Activated T-helper 2 cell treated with anti-CD3 and anti-CD28 coated beads, Interferon-gamma antibody, Interleukin-2, Interleukin-4, amounts not matched to agents 10 μg/mL and 5 μg/mL and 100 μg/mL, durations not matched to agents 14 hours and 24 hours and 36 hours (primary cell): Measurements from ENCODE around the gene VCL. TPM values are rescaled to one million over a fixed set of nuclear protein-coding genes. Genes with fewer than 3 reads are reported as not detected.
"Not testable (repeated sequence)": the region's sequence is repeated elsewhere in the genome, so short reads cannot be mapped to it uniquely, and the experiment has no call there.

Experiments
- DNase-seq: peaks from one replicate; pipeline ENCODE4 v3.0.0; 2021; ENCODE audit warnings: low spot score
- H3K27ac Mint-ChIP-seq: one replicate; pipeline ENCODE4 v1.8.0; 2021; ENCODE audit warnings: mixed read lengths
- H3K27me3 Mint-ChIP-seq: one replicate; pipeline ENCODE4 v1.8.0; 2021; ENCODE audit warnings: low read depth, mixed read lengths
- H3K36me3 Mint-ChIP-seq: one replicate; pipeline ENCODE4 v1.8.0; 2021; ENCODE audit warnings: low read depth, mixed read lengths
- H3K4me1 Mint-ChIP-seq: one replicate; pipeline ENCODE4 v1.8.0; 2021; ENCODE audit warnings: low read depth, mixed read lengths
- H3K4me3 Mint-ChIP-seq: one replicate; pipeline ENCODE4 v1.8.0; 2021; ENCODE audit warnings: low read depth, mild to moderate bottlenecking, moderate library complexity, mixed read lengths
- H3K9me3 Mint-ChIP-seq: one replicate; pipeline ENCODE4 v1.8.0; 2021; ENCODE audit warnings: mixed read lengths
- intact Hi-C: fragments of 100-400 bp; cut with micrococcal nuclease; formaldehyde crosslinking; loops from one replicate; pipeline ENCODE4 v1.15.1; 2023
- total RNA-seq: library from RNA; stranded (reverse); gene quantifications from 2 replicates; pipeline ENCODE4 v1.2.3, GENCODE V29; 2022

The VCL gene
- total RNA-seq = 24.4 TPM in 2 replicates

GRCh38 chr10:73997787-73998622 is at the start of gene VCL:
TSS of gene VCL (plus strand) at chr10:73998116. CDS start at chr10:73998208, 92 bp downstream.
- Mint-ChIP-seq H3K27me3 (no peaks in the 10 kb centered on the region), H3K27ac (peak within 1 kb of the TSS; percentile 96), H3K4me1 (peaks cover 43% of the 10 kb centered on the region), H3K4me3 (peak within 1 kb of the TSS; percentile 96), H3K9me3 (no peaks in the 10 kb centered on the region), H3K36me3 (peaks cover 16% of the 10 kb centered on the region)
- intact Hi-C loops = loop anchor here (5.0 kb wide), 1 partner anchor 226 kb away; a partner anchor contains a TSS
- DNase-seq = peak; percentile 94

GRCh38 chr10:73948947-73949633 is 48.8 kb upstream of the VCL start:
- intact Hi-C loops = no loop called here
- DNase-seq = no peak
- Mint-ChIP-seq H3K27me3 (peaks cover 10% of the 10 kb centered on the region), H3K4me3 (no peak overlapping the region), H3K36me3 (no peaks in the 10 kb centered on the region), H3K27ac (no peak overlapping the region), H3K9me3 (no peaks in the 10 kb centered on the region), H3K4me1 (peaks cover 7% of the 10 kb centered on the region)

DNA sequence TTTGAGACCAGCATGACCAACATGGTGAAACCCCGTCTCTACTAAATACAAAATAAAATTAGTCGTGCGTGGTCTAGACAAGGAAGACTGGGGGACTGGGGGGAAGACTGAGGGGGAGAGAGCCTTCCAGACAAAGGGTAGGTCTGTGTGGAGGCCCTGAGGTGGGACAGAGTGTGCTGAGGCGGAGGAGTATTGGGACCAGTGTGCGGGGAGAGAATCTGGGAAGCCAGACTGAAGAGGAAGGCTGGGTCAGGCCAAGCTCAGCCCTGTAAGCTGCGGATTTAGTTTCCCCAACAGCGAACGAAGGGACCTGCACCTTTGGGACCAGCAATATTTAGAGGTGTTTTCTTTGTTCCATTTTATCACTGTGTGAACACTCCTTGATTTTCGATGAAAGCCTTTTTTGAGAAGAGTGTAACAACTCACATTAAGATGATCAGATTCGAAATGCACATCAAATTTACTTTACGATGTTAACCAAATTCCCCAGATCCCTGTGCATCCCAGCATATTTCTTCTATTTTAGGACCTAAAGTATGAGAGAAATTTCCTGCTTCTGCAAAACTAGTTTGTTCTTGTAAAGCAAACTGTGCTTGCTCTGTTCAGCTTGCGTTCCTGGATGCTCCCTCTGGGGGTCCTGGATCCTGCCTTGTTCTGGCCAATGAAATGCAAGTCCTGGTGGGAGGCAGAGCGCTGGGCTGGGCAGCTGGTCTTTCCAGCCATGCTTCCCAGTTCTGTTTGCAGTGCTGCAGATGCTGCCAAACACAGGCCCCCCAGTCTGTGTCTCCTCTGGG is 47.6 kb upstream of the VCL start:
- Mint-ChIP-seq H3K36me3 (no peaks in the 10 kb centered on the region), H3K27ac (no peak overlapping the region), H3K4me3 (no peak overlapping the region), H3K9me3 (no peaks in the 10 kb centered on the region), H3K27me3 (peaks cover 10% of the 10 kb centered on the region), H3K4me1 (peaks cover 7% of the 10 kb centered on the region)
- no peak for DNase-seq
- intact Hi-C loops = no loop called here

DNA sequence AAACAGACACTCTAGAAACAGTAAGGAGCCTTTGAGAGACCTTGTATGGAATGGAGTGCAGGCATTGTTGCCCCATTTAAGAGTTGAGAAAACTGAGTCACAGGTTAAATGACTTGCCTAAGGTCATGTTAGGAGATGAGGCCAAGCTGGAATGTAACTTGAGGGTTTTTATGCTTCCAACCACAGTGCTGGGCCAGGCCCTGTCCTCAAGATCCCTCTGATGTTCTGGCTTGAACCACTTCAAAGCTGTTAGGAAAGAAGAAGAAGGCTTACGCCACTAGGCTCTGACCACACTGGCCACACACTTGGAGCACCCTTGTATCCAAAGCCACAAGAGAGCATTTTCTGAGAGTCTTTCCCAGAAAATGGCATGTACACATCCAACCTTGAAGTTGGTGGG is 44.3 kb upstream of the VCL start:
- intact Hi-C loops = no loop called here
- Mint-ChIP-seq H3K27ac (no peak overlapping the region), H3K4me1 (peaks cover 26% of the 10 kb centered on the region), H3K27me3 (peaks cover 2% of the 10 kb centered on the region), H3K36me3 (no peaks in the 10 kb centered on the region), H3K4me3 (no peak overlapping the region), H3K9me3 (no peaks in the 10 kb centered on the region)
- no peak for DNase-seq

DNA sequence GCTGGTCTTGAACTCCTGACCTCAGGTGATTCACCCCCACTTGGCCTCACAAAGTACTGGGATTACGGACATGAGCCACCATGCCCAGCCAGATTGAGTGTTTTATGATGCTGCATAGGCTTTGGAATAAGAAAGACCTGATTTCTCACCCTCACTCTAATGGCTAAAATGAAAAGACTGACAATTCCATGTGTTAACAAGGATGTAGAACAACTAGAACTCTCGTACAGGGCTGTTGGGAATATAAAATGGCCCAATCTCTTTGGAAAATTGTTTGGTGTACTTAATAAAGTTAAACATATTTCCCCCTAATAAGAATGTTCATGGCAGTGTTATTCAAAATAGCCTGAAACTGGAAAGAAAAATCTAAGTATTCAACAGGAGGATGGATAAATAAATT is 43.2 kb upstream of the VCL start:
- no peak overlapping the region for H3K27ac Mint-ChIP-seq
- H3K4me1 Mint-ChIP-seq = peaks cover 37% of the 10 kb centered on the region
- intact Hi-C loops = loop anchor here (5.0 kb wide), 1 partner anchor 67 kb away; no protein-coding TSS in a partner anchor
- H3K36me3 Mint-ChIP-seq = no peaks in the 10 kb centered on the region
- DNase-seq = no peak
- H3K4me3 Mint-ChIP-seq = no peak overlapping the region
- no peaks in the 10 kb centered on the region for H3K9me3 Mint-ChIP-seq
- peaks cover 2% of the 10 kb centered on the region for H3K27me3 Mint-ChIP-seq

DNA sequence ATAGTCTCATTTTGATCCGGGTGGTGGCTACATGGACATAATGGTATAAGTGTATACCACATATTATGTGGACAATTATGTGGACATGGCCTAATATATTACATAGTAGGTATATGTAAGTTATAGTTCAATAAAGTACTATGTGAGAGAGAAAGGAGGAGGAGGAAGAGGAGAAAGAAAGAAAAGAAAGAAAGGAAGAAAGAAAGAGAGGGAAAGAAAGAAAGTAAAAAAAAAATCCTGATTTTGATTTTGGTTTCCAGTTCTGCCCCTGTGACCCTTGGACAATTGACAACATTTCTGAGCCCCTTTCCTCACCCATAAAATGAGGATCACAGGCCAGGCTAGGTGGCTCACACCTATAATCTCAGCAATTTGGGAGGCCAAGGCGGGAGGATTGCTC is 42.2 kb upstream of the VCL start:
- no peaks in the 10 kb centered on the region for H3K36me3 Mint-ChIP-seq
- DNase-seq = no peak
- H3K27me3 Mint-ChIP-seq = no peaks in the 10 kb centered on the region
- H3K27ac Mint-ChIP-seq = no peak overlapping the region
- H3K4me1 Mint-ChIP-seq = peaks cover 44% of the 10 kb centered on the region
- no peaks in the 10 kb centered on the region for H3K9me3 Mint-ChIP-seq
- intact Hi-C loops = loop anchor here (1.0 to 5.0 kb wide), 5 partner anchors 37 to 123 kb away; no protein-coding TSS in a partner anchor
- H3K4me3 Mint-ChIP-seq = no peak overlapping the region

DNA sequence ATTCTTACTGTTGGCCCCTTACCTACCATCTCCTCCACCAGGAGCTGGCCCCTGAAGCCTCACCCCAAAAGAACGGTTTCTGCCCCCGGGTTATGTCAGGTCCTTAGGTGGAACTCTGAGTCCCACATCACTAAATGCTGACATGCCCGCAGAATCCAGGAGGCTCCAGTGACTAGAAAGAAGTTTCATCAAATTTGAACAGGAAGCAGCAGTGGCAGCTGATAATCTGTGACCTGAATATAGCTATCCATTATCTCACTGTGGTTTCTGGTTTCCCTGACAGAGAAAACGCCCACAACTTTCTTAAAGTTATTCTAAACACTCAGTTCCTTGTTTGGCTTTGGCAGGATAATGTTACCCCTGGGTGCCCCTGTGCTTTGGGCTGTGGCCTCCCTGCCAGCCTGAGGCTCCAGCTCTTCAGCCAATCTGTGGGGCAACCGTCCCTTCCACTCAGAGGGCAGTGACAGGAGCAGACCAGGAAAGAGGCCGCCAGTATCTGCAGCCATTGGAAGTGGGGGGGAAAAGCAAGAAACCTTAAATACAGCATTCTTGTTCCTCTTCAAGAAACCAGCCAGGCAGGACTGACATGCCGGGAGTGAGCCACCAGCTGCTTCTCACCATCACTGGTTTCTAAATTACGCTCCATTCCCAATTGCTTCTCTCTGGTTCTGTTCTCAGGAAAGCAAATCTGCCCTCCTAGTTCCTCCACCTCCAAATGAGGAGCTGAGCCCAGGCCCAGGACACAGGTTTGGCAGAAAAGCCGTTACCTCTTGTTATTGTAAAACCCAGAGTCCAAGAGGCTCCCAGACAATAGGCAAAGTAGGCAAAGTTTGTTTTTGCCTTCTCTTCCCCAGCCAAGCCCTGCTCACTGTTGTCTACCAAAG is 41.2 kb upstream of the VCL start:
- Mint-ChIP-seq H3K36me3 (no peaks in the 10 kb centered on the region), H3K27me3 (no peaks in the 10 kb centered on the region), H3K4me1 (peaks cover 44% of the 10 kb centered on the region), H3K4me3 (peak overlapping the region; percentile 57), H3K27ac (peak overlapping the region; percentile 85), H3K9me3 (no peaks in the 10 kb centered on the region)
- intact Hi-C loops = loop anchor here (1.0 to 5.0 kb wide), 6 partner anchors 16 to 122 kb away; no protein-coding TSS in a partner anchor
- DNase-seq = peak; percentile 35

DNA sequence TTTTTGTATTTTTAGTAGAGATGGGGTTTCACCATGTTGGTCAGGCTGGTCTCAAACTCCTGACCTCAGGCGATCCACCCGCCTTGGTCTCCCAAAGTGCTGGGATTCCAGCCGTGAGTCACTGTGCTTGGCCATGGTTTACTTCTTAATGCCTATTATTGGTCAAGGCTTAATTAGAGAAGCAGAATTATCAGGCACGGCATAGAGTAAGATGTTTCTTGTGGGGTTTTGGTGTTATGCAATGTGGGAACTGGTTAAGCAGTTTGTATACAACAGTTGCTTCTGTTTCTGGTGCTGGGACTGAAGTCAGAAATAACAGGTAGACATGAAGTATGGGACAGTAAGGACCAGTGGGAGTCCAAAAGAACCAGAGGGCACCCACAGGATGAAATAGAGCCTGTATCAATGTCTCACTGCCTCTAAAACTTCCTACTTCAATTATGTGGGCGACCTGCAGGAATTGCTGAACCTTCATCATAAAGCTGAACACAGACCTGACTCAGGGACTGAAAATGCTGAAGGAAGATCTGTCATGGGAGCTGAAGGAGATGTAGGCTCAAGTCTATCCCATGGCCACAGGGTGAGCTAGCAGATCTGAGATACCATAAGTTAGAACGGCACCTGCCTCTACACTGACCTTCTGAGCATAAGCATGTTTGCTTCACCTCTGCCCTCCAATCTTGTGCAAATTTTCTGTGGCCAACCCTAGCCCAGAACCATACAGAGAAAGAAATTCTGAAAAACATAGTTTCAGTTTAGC is 38.3 kb upstream of the VCL start:
- Mint-ChIP-seq H3K27me3 (peaks cover 5% of the 10 kb centered on the region), H3K4me1 (peaks cover 38% of the 10 kb centered on the region), H3K9me3 (no peaks in the 10 kb centered on the region), H3K4me3 (no peak overlapping the region), H3K27ac (no peak overlapping the region), H3K36me3 (no peaks in the 10 kb centered on the region)
- intact Hi-C loops = loop anchor here (5.0 kb wide), 1 partner anchor 72 kb away; no protein-coding TSS in a partner anchor
- no peak for DNase-seq

- H3K27ac Mint-ChIP-seq = no peak overlapping the region
- intact Hi-C loops = no loop called here
- peaks cover 18% of the 10 kb centered on the region for H3K27me3 Mint-ChIP-seq
- no peaks in the 10 kb centered on the region for H3K36me3 Mint-ChIP-seq
- H3K4me1 Mint-ChIP-seq = peaks cover 21% of the 10 kb centered on the region
- no peaks in the 10 kb centered on the region for H3K9me3 Mint-ChIP-seq
- no peak overlapping the region for H3K4me3 Mint-ChIP-seq
- no peak for DNase-seq
Observed at GRCh38 chr10:73962386-73962785, 35.5 kb upstream of the VCL start.

DNA sequence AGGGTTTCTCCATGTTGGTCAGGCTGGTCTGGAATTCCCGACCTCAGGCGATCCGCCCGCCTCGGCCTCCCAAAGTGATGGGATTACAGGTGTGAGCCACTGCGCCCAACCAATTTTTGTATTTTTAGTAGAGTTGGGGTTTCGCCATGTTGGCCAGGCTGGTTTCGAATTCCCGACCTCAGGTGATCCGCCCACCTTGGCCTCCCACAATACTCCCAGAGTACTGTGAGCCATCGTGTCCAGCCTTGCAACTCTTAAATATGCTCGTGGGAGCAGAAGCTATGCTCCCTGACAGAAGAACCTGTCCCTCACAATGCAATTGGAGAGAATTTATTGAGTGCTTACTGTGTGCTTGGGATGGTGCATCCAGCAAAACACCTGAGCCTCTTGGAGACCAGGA is 34.4 kb upstream of the VCL start:
- Mint-ChIP-seq H3K27me3 (peaks cover 22% of the 10 kb centered on the region), H3K4me1 (peaks cover 20% of the 10 kb centered on the region)
- DNase-seq, H3K27ac Mint-ChIP-seq, H3K4me3 Mint-ChIP-seq, H3K9me3 Mint-ChIP-seq, intact Hi-C loops, H3K36me3 Mint-ChIP-seq: not testable (repeated sequence)

GRCh38 chr10:73964743-73965142 is 33.2 kb upstream of the VCL start:
- H3K4me1 Mint-ChIP-seq = peaks cover 10% of the 10 kb centered on the region
- no peaks in the 10 kb centered on the region for H3K9me3 Mint-ChIP-seq
- peaks cover 22% of the 10 kb centered on the region for H3K27me3 Mint-ChIP-seq
- DNase-seq = no peak
- intact Hi-C loops = no loop called here
- H3K4me3 Mint-ChIP-seq = no peak overlapping the region
- H3K36me3 Mint-ChIP-seq = no peaks in the 10 kb centered on the region
- H3K27ac Mint-ChIP-seq = no peak overlapping the region
